HG03045 (cell line): ENCODE measurements around the gene GDPD5.

Source experiments
- ATAC-seq: cut with Tn5 transposase; IDR thresholded peaks from one replicate; pipeline ENCODE4 v1.9.1; 2021; ENCODE audit warnings: mild to moderate bottlenecking, moderate library complexity; ENCODE audit not compliant: unreplicated experiment

The GDPD5 gene

DNA sequence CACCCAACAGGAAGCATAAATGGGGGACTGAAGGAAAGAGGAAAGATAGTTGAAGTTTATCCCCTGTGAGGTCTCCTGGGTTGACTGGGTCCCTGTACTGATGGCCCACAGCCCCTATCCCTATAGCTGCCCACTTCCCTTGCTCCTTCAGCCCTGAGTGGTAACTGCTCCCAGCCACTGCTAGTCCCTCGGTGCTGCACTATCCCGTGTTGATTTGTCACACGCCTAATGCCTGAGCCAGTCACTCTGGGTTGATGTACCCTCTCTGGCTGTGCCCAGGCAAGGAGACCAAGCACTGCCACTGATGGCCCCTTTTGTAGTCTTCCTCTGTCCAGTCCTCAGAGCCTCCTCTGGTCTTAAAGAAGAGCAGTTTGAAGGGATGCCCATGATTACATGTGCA is 9.6 kb downstream of the GDPD5 start:
- ATAC-seq: no peak

DNA sequence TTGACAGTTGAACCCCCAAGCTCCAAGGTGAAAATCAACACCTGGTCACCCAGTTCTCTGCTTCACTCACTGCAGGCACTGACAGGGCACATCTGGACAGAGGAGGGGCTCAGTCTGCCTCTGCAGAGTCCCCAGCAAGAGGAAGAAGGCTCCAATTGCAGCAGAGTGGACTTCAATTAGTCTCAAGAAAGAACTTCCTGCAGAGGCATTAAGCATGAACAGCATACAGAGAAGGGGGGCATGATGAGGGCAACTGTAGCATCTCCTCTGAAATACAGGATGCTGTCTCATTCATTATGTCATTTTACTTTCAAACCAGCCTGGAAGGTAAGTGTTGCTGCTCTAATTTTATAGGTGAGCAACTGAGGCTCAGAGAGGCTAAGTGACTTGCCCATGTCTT is 11.1 kb downstream of the GDPD5 start:
- ATAC-seq: no peak

DNA sequence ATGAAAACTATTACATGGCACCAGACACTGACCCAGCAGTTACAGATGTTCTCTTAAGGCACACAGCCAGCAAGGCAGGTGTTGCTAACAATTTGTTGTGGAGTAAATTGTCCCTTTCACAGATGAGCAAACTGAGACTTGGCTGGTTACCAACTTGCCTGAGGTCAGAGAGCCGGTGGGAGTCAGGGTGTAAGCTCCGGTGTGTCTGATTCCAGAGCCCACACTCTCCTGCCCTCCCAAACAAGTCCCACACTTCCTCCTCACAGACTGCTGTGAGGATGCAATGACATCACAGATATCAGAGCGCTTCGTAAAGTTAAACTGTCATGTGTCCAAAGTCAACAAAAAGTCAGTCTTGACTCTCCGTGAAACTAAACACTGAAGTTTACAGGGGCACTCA is 12.5 kb downstream of the GDPD5 start:
- no peak for ATAC-seq

DNA sequence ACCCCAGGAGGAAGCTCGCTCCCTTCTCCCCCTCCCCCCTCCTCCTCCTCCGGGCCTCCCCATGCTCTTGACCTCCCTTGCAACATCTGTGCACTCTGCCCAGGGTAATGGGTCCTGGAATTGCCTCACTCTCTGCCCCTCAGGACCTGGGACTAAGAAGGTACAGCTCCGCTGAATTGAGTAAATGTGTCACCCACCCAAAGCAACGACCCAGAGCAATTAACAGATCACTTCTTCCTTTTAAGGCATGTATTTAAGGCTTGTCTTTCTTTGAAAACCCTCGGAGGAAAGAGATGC is 15.1 kb downstream of the GDPD5 start:
- ATAC-seq: no peak

DNA sequence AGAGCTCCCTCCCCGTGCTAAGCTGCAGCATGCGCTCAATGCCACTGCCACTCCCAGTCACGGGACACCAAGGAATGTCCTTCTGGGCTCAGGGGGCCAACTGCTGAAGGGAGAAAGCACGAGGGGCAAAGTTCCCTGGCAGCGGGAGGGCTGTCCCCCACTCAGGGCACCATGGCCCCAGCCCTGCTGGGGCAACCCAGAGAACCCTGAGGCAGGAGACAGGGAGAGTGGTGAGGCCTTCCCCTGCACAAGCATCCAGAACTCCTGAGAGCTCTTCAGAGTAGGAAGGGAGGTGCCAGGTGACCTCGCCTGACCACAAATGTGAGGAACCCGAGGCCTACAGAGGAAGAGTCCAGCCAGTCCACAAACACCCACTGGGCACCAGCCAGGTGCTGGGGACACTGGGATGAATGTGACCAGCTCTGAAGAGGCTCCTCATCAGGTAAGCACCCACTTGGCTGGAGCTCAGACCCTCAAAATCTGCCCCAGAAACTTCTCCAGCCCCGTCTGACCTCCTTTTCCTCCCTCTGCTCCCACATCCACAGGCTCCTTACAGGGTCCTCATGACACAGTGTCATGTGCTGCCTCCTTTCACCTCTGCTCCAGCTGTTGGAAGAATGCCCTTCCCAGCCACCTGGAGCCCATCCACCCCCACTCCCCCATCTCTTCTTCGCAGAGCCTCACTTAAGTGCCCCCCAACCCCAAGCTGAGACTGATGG is 15.6 kb downstream of the GDPD5 start:
- no peak for ATAC-seq

DNA sequence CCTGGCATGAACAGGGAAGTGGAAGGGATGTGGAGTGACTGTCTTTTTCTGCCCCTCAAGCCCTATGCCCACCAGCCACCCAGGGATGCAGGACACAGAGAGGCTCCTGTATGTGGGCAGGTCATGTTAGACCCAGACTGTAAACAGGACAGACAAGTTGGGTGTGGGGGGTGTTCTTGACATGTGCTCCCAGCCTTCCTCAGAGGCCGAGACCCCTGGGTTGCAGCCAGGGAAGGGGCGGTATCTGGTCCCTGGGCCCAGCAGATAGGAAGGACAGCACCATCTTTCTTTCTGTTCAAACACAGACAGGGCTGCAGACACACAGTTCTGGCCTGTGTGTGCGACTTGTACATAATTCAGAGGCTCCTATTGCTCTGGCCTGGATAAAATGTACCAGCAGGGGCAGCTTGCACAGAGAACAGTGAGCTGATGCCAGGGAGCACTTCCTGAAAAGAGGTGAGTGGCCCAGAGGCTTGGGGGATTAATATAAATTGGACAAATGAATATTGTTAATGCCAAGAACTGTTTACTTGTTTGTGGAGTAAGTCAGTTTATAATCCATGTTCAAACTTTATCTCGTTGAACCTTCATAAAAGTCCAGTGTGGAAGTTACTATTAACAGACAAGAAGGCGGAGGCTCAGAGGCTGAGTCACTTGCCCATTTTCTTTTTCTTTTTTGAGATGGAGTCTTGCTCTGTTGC is 16.6 kb downstream of the GDPD5 start:
- no peak for ATAC-seq

DNA sequence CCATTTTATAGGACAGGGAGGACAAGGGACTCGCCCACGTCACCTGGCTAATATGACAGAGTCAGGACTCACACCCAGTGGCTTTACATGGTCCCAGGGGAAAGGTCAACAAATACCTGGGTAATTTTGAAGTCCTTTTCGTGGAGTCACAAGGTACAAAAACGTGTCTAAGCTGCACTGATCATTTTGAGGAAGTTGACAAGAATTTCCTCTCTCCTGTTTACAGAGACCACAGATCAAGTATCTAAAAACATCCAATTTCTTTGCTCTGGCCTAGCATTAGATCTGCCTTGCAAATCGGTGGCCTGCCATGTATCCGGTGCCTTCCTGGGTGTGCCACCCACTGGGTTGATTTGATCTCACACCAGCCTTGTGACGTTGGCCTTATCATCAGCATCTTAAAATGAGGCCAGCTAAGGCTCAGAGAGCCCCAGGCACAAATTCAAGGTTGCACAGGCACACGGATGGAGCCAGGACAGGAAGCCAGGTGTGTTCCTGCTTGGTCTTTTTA is 17.6 kb downstream of the GDPD5 start:
- no peak for ATAC-seq

DNA sequence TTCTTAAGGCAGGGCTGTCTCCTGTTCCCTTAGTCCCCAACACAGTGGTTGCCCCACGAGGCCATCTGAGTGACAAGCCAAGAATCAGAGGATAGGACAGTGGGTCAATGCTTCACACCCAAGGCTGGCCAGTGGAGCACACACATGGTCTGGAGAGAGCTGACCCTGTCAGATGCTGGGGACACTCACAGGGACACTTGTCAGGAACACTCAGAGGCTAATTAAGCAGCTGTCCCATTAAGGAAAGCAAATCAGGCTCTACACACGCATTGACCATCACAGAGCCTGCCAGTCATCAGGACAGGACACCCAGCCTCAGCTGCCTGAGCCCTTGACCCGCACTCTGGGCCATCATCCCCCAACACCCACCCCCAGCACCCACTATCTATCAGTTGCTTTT is 18.2 kb downstream of the GDPD5 start:
- ATAC-seq: no peak

DNA sequence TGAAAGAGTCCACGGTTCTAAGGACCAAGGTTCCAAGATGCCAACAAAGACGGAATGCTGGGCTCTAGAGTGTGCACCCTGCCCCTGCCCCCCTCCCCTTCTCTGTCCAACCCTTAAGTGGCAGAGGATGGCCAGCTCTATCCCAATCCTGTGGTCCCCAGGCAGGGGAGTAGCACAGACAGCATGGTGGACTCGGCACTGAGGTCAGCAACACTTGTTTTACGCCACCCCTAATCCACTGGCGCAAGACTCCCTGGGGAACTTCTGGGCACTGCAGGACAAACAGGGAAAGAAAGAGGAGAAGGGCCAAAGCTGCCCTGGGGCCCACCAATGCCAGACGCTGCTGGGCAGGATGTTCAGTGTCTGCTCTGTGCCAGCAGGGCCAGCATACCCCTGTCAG is 18.9 kb downstream of the GDPD5 start:
- no peak for ATAC-seq

DNA sequence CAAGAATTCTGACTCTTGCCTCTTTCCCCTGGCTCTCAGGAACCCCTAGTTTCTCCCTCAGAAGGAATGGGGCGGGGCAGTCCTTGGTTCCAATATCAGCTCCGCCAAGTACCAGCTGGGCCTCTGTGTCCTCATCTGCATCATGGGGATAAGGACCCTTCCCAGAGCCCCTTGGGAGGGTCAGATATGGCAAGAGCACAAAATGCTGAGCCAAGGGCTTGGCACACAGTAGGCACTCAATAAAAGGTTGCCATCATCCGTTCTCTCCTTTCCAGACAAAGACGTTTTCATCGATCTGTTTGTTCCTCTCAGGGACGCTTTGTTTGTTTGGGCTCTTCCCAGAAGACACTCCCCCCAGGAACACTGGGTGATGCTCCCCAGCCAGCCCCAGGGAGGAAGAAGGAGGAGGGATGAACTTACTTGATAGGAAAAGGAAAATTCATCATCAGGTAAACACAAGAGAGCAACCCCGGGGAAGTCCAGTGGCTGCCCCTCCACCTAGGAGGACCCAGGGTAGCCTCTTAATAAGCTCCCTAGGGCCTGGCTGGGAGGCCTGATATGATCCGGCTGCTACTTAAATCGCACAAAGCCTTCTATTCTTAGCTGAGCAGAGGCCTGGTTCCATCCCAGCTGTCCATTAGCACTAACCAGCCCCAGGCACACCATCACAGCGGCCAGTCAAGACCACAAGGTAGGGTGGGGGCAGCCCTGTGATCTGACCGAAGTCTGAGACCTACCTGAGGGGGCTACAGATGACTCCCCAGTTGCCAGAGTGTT is 19.6 kb downstream of the GDPD5 start:
- no peak for ATAC-seq

DNA sequence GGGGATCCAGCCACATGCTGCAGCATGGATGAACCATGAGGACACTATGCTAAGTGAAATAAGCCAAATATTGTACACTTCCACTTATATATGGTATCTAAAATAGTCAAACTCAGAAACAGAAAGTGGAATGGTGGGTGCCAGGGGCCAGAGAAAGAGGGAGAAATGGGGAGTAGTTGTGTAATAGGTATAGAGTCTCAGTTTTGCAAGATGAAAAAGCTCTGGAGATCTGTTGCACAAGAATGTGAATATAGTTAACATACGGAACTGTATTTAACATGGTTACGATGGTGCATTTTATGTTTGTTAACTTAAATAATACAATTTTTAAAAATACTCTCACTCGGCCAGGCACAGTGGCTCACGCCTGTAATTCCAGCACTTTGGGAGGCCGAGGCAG is 21.2 kb downstream of the GDPD5 start:
- ATAC-seq: no peak

DNA sequence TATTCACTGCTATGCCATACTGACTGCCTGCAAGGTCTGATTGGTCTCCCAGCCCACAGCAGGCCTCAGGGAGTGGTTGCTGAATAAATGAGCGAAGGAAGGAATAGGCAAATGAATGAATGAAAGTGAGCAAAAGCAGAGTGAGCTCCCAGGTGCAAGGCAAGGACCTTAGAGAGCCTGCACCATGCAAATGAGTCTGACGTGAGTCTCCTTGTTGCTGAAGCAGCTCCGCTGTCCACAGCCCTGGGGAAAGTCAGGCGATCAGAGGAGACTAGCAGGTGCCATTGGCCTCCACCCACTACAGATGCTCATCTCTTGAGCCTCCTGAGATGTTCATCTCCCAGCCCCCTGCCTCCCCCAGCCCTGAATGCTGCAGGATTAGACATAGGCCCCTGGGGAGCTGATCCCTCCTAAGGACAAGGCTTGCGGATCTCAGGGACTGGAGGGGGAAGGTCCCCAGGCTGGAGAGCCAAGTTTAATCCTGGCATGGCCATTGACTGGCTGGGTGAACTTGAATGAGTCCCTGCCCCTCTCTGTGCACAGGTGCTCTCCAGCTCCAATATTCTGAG is 22.1 kb downstream of the GDPD5 start:
- ATAC-seq: no peak

DNA sequence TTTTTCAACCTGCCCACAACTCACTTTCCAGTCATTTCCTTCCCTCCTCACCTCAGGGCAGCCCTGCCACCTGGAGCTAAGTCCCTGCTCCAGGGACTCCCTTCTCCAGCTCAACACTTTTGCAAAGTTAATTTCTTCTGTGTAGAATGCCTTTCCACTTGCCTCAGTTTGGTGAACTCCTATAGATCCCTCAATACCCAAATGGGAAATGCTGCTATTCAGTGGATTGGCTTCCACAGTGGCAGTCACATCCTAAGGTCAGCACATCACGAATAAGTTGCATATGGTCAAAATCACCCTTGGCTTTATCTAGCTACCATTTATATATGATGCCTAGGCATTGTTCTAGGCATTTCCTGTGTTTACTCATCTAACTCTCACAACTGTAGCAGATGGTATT is 23.6 kb downstream of the GDPD5 start:
- no peak for ATAC-seq

DNA sequence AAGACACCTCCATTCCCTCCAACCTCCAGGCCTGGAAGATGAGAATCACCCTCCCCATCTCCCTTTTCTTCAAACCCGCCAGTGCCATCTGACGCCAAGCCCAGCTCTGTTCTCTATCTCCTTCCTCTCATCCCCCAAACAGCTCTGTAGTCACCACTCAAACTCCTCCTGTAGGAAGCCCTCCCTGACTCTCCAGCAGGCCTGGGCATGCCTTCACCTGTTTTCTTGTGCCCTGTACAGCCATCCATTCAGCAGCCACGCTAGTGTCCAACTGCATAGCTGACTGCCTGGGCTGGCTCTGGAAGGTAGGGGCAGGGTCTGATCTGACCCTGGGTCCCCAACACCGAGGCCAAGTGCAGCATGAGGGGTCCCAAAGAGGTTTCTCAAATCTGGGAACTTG is 25.0 kb downstream of the GDPD5 start:
- ATAC-seq: no peak

DNA sequence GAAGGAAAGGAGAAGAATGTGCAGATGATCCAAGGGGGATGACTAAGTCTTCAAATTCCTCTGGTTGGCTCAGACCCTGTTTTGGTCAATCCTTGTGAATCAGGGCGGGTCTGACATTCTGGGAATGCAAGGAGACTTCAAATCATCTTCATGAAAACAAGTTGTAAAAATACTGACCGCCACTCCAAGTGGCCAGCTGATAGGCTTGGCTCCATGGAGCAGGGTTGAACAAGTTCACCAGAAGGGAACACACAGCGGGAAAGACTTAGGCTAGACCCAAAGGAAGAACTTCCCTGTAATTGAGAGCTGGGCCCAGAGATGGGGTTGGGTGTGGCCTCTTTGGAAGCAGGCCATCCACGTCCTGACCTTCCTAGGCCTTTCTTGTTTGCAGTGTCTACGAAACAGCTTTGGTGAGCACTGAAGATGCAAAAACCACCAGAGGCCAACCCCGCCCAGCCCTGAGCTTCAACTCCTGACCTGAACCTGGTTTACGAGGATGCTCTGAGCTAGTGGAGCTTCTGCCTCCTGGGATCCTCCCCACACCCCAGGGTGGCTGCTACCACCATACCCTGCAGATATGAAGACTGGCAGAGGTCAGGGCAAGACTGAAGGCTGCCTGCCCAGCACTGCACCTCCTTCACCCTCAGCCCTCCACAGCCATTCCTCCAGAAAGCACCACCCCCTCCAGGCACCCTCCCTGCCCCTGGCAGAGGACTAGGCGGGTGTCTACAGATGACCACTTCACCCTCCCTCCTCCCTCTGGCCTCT is 26.1 kb downstream of the GDPD5 start:
- no peak for ATAC-seq

DNA sequence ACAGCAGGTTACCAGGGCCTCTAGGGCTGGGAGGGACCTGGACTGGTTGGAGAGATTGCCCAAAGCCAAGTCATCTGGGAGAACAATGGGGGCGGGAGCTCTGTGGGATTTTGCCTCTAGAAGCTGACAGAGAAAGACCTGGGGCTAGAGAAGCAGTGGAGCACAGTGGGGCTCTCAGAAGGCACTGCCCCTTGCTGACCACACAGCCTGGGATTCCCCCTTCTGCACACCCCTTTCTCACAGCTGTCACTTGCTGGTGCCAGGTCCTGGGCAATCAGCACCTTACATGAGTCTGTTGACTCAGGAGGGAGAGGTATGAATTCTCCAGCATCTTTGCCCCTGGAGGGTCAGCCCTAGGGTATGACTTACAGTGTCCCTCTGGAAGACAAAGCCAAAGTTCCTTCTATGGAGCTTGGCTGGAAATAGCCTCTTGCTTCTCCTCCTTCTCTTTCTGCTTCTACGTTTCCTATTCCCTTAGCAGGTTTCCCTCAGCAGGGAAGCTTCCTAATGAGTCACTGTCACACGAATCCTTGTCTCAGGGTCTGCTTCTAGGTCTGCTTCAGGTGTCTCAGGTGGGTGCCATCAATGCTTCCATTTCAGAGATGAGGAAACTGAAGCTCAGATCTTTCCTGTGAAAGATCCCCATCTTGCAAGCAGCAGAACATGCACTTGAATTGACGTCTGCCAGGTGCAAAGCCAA is 27.0 kb downstream of the GDPD5 start:
- ATAC-seq: no peak

DNA sequence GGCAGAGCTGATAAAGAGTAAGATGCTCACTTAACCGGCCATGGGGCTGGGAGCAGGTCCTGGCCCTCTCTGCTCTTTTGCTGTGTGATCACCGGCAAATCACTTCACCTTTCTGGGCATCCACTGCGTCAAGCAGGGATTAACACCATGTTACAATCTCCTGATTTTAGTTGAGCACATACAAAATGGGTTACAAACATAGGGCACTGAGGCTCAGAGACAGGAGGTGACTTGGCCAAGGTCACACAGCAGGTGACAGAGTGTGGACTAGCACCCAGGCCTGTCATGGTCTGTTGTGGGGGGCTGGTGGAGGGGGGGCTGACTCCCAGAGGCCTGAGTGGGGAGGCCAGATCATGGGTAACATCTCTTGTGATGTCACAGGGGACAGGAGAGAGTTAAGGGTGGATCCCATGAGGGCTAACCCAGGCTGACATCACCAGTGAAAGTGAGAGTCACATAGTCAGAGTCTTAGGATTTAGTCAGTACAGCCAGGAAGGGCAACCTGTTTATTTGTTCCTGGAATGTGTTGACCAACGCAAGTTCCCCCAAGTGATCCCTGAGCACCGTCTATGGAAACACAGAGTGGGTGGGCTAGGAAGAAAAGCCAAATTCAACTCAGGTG is 27.8 kb downstream of the GDPD5 start:
- ATAC-seq: no peak

DNA sequence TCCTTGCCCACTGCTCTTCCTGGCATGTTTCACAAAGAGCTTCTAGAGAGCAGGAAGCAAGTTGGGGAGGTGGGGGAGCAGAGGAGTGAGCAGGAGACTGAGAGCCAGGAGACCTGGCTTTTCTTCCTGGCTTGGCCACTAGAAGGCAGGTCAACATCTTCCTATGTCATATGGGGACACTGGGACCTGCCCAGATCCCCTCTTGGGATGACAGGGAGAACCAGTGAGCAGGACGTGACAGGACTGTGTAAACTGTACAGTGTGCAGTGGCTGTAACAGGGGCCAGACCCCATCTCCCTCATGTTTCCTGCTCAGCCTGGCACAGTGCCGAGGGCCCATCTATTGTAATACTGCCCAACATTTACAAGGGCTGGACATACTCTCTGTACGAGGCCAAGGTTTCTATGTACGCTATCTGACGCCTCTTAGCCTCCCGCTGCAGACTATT is 29.4 kb downstream of the GDPD5 start:
- ATAC-seq: no peak

DNA sequence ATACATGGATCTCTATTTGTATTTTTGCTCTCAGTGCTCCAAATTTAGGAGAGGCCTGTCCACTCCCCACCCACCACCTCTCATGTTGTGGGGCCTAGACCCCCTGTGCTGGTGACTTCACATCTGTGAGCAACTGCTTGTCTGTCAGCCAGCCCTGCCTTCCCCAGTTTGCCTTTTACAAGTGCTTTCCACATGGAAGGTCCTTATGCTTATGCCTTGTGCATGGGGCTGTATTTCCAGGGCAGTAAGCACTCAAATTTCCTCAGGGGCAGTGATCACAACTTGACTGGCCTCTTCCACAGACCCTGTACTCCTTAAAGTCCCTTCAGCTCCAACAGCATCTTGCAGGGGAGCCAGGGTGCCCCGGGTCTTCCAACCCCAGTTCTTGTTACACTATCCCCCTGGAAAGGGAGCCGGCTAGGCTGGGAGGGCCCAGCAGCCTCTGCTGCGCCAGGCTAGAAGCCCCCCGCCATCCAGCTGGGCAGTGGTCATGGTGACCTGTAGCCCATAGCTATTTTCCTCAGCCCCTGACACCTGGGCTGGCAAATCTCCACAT is 29.9 kb downstream of the GDPD5 start:
- no peak for ATAC-seq

DNA sequence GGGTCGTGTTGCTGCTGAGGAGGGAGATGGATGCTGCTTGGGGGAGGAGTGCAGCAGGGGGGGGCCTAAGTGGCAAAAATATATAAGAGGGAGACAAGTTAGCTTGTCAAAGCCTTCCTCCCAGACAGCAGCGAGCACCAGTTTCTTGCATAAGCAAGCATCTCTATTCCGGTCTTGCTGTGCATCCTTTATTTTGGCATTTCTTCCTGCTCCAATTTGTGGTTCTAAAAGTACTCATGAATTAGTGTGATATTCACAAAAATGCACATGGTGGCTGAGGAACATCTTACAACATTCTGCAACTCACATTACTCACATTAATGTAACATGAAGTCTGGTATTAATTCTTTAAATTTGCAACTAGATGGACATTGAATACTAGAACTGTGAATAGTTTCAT is 32.1 kb downstream of the GDPD5 start:
- no peak for ATAC-seq
